ENCODE data around the gene CCDC78.
A peak's percentile ranks its signal among the peaks of the same experiment; 100 is the strongest.
"Not testable (repeated sequence)": the region's sequence is repeated elsewhere in the genome, so short reads cannot be mapped to it uniquely, and the experiment has no call there.

The CCDC78 gene

GRCh38 chr16:760545-761343 is 34.5 kb upstream of the CCDC78 start, which contains the start of gene MSLN:
Gene MSLN (plus strand): TSS chr16:760734. CDS start chr16:762681, 1,947 bp downstream.
- no peak for DNase-seq

GRCh38 chr16:760065-760464 is 33.8 kb upstream of the CCDC78 start:
- no peak for DNase-seq

GRCh38 chr16:759110-759910 is 33.1 kb upstream of the CCDC78 start:
- no peak for DNase-seq

GRCh38 chr16:756428-756827 is 30.2 kb upstream of the CCDC78 start:
- DNase-seq: no peak

GRCh38 chr16:754656-755055 is 28.4 kb upstream of the CCDC78 start:
- no peak for DNase-seq

- not testable (repeated sequence) for DNase-seq
Measured at GRCh38 chr16:754121-754607, 27.9 kb upstream of the CCDC78 start.

GRCh38 chr16:752007-752312 is 25.7 kb upstream of the CCDC78 start:
- DNase-seq: no peak

GRCh38 chr16:751152-752006 is 25.1 kb upstream of the CCDC78 start:
- no peak for DNase-seq

- DNase-seq: no peak
Measured at GRCh38 chr16:750485-750884, 24.2 kb upstream of the CCDC78 start.

GRCh38 chr16:749010-749409 is 22.8 kb upstream of the CCDC78 start:
- no peak for DNase-seq

GRCh38 chr16:747978-748746 is 21.9 kb upstream of the CCDC78 start:
- no peak for DNase-seq

- DNase-seq: no peak
Measured at GRCh38 chr16:746637-747036, 20.4 kb upstream of the CCDC78 start.

GRCh38 chr16:745739-746138 is 19.5 kb upstream of the CCDC78 start:
- DNase-seq: no peak

GRCh38 chr16:743794-744500 is 17.7 kb upstream of the CCDC78 start:
- DNase-seq: no peak

GRCh38 chr16:742894-743293 is 16.7 kb upstream of the CCDC78 start:
- not testable (repeated sequence) for DNase-seq

- no peak for DNase-seq
Measured at GRCh38 chr16:741986-742629, 15.9 kb upstream of the CCDC78 start.

GRCh38 chr16:740764-741505 is 14.7 kb upstream of the CCDC78 start, which contains the start of gene CIAO3:
Gene CIAO3 (minus strand): TSS chr16:740997. CDS start chr16:740985, 12 bp downstream.
- peak; percentile 95 for DNase-seq

- no peak for DNase-seq
Measured at GRCh38 chr16:740459-740763, 14.2 kb upstream of the CCDC78 start.

GRCh38 chr16:739560-740458 is 13.6 kb upstream of the CCDC78 start:
- DNase-seq: peak; percentile 25
